HG03095 (cell line): ENCODE results near the gene VAV1.
"Not testable (repeated sequence)": the region's sequence is repeated elsewhere in the genome, so short reads cannot be mapped to it uniquely, and the experiment has no call there.

ENCODE experiments used
- ATAC-seq: cut with Tn5 transposase; IDR thresholded peaks from one replicate; pipeline ENCODE4 v1.9.1; 2021; ENCODE audit warnings: moderate library complexity; ENCODE audit not compliant: unreplicated experiment

VAV1 gene

GRCh38 chr19:6842871-6843607, 70.5 kb downstream of the VAV1 start:
- no peak for ATAC-seq

GRCh38 chr19:6847828-6848200, 75.3 kb downstream of the VAV1 start:
- no peak for ATAC-seq

- no peak for ATAC-seq
Measured at GRCh38 chr19:6848986-6849385, 76.5 kb downstream of the VAV1 start.

- ATAC-seq, result no peak
Measured at GRCh38 chr19:6849876-6850275, 77.4 kb downstream of the VAV1 start.

- ATAC-seq, result no peak
Measured at GRCh38 chr19:6851359-6851758, 78.9 kb downstream of the VAV1 start.

- ATAC-seq, result no peak
Measured at GRCh38 chr19:6852001-6852400, 79.5 kb downstream of the VAV1 start.

- no peak for ATAC-seq
Measured at GRCh38 chr19:6853868-6854267, 81.4 kb downstream of the VAV1 start.

- ATAC-seq, result no peak
Measured at GRCh38 chr19:6854758-6855157, 82.2 kb downstream of the VAV1 start.

- no peak for ATAC-seq
Measured at GRCh38 chr19:6856749-6857372, 84.4 kb downstream of the VAV1 start.

GRCh38 chr19:6861683-6862286, 89.3 kb downstream of the VAV1 start:
- no peak for ATAC-seq

- ATAC-seq, result no peak
Measured at GRCh38 chr19:6862673-6863078, 90.2 kb downstream of the VAV1 start.

- ATAC-seq, result no peak
Measured at GRCh38 chr19:6864325-6864940, 91.9 kb downstream of the VAV1 start.

GRCh38 chr19:6865849-6866248, 93.3 kb downstream of the VAV1 start:
- no peak for ATAC-seq

- ATAC-seq, result no peak
Measured at GRCh38 chr19:6866741-6867151, 94.2 kb downstream of the VAV1 start.

- no peak for ATAC-seq
Measured at GRCh38 chr19:6868351-6868750, 95.8 kb downstream of the VAV1 start.

GRCh38 chr19:6869151-6869882, 96.8 kb downstream of the VAV1 start:
- not testable (repeated sequence) for ATAC-seq

- ATAC-seq, result no peak
Measured at GRCh38 chr19:6873708-6874431, 101.4 kb downstream of the VAV1 start.

GRCh38 chr19:6875218-6875617, 102.7 kb downstream of the VAV1 start:
- no peak for ATAC-seq

- ATAC-seq, result no peak
Measured at GRCh38 chr19:6876748-6877147, 104.2 kb downstream of the VAV1 start.

- ATAC-seq, result no peak
Measured at GRCh38 chr19:6877766-6878165, 105.3 kb downstream of the VAV1 start.
